ENCODE results near the gene DISP2.
A peak's percentile ranks its signal among the peaks of the same experiment; 100 is the strongest.

Gene DISP2, protein sequence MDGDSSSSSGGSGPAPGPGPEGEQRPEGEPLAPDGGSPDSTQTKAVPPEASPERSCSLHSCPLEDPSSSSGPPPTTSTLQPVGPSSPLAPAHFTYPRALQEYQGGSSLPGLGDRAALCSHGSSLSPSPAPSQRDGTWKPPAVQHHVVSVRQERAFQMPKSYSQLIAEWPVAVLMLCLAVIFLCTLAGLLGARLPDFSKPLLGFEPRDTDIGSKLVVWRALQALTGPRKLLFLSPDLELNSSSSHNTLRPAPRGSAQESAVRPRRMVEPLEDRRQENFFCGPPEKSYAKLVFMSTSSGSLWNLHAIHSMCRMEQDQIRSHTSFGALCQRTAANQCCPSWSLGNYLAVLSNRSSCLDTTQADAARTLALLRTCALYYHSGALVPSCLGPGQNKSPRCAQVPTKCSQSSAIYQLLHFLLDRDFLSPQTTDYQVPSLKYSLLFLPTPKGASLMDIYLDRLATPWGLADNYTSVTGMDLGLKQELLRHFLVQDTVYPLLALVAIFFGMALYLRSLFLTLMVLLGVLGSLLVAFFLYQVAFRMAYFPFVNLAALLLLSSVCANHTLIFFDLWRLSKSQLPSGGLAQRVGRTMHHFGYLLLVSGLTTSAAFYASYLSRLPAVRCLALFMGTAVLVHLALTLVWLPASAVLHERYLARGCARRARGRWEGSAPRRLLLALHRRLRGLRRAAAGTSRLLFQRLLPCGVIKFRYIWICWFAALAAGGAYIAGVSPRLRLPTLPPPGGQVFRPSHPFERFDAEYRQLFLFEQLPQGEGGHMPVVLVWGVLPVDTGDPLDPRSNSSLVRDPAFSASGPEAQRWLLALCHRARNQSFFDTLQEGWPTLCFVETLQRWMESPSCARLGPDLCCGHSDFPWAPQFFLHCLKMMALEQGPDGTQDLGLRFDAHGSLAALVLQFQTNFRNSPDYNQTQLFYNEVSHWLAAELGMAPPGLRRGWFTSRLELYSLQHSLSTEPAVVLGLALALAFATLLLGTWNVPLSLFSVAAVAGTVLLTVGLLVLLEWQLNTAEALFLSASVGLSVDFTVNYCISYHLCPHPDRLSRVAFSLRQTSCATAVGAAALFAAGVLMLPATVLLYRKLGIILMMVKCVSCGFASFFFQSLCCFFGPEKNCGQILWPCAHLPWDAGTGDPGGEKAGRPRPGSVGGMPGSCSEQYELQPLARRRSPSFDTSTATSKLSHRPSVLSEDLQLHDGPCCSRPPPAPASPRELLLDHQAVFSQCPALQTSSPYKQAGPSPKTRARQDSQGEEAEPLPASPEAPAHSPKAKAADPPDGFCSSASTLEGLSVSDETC (N-terminal part only)

GRCh38 chr15:40357723-40358470, at the start of gene DISP2:
DISP2 (plus strand) TSS chr15:40358219; CDS start chr15:40358322, 103 bp downstream.
- DNase-seq: peak; percentile 85

- no peak for DNase-seq
Observed at GRCh38 chr15:40309344-40309862, 48.6 kb upstream of the DISP2 start.

- DNase-seq: peak; percentile 32
Observed at GRCh38 chr15:40310001-40310959, 47.7 kb upstream of the DISP2 start.

DNA sequence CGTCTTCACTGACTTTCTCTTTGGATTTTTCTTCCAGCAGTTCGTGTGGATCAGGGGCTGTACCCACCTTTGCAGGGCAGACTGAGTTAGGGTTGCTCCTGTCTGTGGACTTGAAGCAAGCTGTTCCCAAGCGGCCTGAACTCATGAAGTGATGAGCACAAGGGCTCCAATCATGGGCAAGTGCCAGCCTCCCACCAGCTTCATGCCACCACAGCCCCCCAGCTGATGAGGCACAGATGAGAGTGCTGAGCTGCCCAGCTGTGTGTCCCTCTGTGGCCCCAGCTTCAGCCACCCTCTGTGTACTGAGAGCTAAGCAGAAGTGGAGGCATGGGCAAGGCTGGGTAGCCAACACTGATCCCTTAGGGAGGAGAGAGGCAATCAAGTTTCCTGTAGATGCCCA, 47.0 kb upstream of the DISP2 start:
- no peak for DNase-seq

- DNase-seq: no peak
Observed at GRCh38 chr15:40312370-40313158, 45.5 kb upstream of the DISP2 start.

DNA sequence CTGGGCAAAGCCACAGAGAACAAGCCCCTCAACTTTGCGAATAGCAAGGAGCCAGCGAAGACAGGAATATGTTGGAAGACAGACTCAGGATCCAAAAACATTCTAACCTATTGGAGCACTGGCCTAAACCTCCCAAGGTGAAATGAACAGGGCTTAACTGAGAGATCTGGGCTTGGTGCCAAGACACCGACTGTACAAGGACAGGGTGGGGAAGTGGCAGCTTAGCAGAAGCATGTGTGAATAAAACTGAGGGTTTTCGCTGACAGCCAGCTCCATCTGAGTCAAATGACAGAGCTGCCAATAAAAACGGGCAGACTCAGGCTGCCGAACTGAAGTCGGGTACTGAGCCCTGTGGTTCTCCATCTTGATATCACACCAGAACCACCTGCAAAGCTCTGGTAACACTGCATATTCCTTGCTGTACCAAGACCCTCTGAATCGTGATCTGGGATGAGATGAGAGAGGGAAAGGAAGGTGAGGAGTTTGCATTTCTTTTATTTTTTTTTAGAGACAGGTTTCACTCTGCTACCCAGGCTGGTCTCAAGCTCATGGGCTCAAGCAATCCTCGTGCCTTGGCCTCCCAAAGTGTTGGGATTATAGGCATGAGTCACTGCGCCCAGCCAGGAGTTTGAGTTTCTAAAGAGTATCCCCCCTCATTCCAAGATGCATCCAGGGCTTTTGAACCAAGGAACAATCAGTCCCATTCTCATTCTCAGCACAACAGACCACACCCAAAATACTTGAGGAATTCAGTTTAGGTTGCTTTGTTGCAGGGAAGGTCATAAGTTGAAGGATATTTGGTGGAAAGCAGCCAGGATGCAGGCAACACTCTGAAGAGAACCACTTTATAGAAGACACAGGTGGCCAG, 44.3 kb upstream of the DISP2 start:
- no peak for DNase-seq

DNA sequence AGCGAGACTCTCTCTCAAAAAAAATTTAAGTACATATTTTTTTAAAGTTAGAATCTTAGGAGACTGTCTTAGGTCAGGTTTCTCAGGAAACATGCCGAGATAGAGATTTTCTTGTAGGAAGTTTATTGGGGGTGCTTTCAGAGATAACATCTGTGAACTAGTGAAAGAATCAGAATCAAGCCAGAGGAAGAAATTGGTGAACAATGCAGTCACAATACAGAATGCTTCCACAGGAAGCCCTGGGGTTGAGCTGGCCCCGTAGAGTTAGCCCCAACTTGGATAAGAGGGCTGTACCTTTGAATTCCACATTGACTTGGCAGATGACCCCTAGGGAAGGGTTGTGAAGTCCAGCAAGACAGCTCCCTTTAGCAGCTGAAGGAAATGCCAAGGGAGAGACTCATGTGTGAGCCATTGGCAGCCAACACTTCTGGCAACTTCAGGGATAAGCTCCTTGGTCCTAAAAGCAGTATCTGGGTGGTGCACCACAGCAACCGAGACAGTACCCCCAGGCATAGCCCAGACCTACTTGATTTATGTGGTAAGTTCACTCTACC, 43.2 kb upstream of the DISP2 start:
- no peak for DNase-seq

DNA sequence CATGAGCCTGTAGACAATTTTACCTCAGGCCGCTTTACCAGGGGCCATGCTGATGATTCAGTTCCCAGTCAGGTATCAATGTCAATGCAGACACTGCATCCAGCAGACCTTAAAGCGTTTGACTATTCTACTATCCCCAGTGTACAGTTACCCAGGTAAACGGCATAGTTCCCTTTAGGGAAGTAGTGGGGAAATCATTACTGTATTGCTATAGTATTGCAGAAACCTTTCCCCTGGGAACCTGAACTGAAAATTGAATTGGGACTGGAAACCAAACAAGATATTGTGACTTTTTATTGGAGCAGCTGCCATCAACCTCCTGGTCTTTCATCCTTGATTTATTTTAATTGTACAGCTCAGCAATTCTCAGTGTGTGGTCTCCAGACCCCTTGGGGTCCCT, 41.1 kb upstream of the DISP2 start:
- DNase-seq: no peak

DNA sequence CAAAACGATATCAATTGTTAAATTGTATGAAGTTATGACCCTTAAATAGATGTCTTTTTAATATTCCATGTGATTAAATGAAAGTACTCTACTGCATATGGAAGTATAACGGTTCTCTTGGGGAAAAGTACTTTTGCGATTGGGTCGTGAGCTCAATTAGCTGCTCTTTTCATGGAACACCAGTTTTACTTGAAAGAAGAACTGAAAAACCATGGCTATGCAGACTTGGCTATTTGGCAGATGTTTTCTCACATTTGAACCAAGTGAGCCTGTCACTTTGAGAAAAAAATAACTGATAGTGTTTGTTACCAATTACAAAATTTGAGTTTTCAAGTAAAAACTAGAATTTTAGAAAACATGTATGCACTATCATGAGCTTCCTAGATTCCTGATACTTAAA, 40.4 kb upstream of the DISP2 start:
- no peak for DNase-seq

DNA sequence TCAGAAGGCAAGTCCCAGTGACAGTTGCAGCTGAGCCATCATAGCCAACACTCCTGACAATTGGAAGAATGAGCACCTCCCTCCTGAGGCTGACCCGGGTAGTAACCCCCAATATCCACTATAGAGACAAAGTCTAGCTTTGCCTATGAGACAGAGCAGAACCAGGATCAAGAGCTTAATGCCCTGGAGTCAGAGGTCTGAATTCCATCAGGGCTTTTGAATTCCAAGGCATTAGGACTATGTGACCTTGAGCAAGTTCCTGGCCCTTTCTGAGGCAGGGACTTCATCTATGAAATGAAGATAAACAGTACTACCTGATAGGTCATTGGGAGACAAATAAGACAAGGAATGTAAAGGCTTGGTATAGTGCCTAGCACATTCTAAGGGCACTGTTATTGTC, 37.6 kb upstream of the DISP2 start:
- no peak for DNase-seq

GRCh38 chr15:40320931-40321371, 37.1 kb upstream of the DISP2 start:
- DNase-seq: no peak

- no peak for DNase-seq
Observed at GRCh38 chr15:40322531-40323238, 35.3 kb upstream of the DISP2 start.

DNA sequence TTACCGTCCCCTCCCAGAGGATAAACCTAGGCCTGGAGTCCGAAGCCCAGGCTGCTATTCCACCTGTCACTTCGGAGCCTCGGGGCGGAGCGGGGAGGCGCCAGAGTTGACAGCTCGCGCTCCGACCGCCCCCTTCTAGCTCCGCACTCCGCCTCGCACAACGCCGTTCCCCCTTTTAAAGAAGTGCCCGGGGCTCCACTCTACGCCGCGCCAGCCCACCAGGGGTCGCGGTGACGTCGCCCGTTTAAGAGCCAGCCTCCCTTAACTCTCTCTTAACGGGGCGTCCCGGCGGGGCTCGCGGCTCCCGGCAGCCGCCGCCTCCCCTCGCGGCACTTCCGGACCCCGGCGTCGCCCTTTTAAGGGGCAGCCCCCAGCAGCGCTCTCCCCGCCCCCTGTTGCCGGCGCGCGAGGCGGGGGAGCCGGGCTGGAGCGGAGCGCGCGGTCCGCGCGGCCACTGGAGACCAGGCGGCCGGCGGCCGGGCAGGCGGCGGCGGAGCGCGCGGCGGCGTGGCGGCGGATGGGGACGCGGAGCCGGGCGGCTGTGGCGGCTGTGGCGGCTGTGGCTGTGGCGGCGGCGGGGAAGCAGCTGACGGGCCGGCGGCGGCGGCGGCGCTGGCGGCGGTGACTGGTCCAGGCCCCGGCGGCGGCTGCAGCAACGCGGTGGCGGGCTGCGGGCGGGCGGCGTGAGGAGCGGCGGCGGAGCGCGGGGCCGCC, 34.6 kb upstream of the DISP2 start, which contains the start of gene INAFM2:
INAFM2 (plus strand) TSS at position 454 of the 714 bp plus-strand sequence. CDS start 364 bp downstream, outside the sequence.
- peak; percentile 86 for DNase-seq

DNA sequence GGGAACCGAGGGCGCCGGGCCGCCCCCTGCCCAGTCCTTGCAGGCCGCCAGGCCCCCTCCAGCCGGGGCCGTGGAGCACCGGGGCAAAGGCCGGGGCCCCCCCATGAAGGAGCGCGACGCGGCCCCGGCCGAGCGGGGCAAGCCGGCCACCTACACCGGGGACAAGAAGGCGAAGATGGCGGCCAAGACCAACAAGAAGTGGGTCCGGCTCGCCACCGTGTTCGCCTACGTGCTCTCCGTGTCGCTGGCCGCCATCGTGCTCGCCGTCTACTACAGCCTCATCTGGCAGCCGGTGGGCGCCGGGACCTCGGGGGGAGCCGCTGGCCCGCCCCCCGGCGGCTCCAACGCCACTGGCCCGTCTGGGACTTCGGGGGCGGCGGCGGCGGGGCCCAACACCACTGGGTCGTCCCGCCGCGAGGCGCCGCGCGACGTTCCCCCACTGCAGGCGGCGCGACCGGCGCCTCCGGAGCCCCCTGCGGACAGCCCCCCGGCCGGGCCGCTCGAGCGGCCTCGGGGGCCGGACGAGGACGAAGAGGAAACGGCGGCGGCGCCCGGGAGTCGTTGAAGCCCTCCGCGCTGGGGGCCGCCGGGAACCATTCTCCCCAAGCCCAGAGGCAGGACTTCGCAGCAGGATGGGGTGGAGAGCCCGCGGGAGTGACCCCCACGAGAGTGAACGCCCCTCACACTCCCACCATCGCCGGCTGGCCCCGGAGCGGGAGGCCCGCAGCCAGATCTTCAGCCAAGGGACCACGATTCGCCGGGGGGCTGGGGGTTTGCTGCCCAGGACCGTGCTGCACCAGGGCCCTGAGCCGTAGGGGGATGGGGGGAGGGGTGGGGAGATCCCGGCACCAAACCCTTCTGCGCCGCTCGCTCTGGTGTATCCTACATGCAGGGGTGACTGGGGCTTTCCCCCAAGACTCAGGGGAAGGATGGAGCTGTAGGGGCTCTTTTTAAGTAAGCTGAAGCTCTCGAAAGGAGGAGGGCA, 33.8 kb upstream of the DISP2 start:
- no peak for DNase-seq

DNA sequence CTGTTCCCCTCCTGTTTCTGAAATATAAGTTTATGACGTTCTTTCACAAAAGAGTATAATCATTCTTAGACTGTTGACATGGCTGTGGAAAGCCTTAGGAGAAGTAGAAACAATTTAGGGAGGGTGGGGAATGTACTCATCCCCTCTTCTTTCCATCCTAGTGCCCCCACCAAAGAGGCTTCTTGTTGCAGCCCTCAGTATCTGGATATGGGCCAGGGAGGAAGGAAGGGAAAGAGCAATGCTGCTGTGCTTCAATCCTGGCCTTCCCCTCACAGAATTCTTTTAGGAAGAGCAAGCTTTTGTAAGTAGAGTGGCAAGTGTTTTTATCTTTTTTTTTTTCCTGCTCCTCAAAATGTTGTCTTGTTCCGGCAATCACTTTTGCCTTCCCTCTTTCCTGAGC, 32.8 kb upstream of the DISP2 start:
- DNase-seq: no peak

- DNase-seq: no peak
Observed at GRCh38 chr15:40325700-40326099, 32.3 kb upstream of the DISP2 start.
